PC-3 (cell line): ENCODE data around the gene OR4M1.
"Not testable (repeated sequence)": the region's sequence is repeated elsewhere in the genome, so short reads cannot be mapped to it uniquely, and the experiment has no call there.

Experiments used
- EZH2 ChIP-seq: fragments of 300-600 bp; sonication (generic); IDR thresholded peaks from one replicate; pipeline ENCODE4 v1.6.1; 2017; ENCODE audit warnings: antibody characterized with exemption, mild to moderate bottlenecking, low read length; ENCODE audit not compliant: unreplicated experiment
- EZH2phosphoT487 ChIP-seq: fragments of 300-600 bp; sonication (generic); IDR thresholded peaks from 2 replicates; pipeline ENCODE4 v1.6.1; 2018; ENCODE audit warnings: mild to moderate bottlenecking, antibody characterized with exemption, low read length, borderline replicate concordance
- TF ChIP-seq, protein P1 (sequence below): fragments of 300-600 bp; sonication (generic); conservative IDR thresholded peaks from 2 replicates; pipeline ENCODE4 v1.5.1; 2017; ENCODE audit warnings: antibody characterized with exemption, low read depth, mild to moderate bottlenecking, low read length

DNA sequence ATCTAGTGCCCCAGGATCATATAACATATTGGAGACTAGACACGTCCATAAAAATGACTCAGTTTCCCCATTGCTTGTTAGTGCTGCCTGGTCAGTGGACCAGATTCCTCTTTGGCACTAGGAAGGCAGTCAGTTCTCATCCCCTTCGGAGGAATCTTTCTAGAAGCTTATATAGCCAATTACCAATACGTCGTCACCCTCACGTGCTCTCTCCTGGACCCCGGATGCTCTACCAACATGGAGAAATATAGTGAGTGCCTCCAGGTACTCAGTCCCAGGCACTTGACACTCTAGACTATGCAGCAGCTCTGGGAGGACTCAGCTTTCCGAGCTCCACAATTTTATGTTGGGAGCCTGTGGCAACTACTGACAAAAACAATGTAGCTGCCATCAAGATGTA, 14.8 kb downstream of the OR4M1 start:
- TF ChIP-seq EZH2, EZH2phosphoT487: not testable (repeated sequence)
- TF ChIP-seq, protein P1, sequence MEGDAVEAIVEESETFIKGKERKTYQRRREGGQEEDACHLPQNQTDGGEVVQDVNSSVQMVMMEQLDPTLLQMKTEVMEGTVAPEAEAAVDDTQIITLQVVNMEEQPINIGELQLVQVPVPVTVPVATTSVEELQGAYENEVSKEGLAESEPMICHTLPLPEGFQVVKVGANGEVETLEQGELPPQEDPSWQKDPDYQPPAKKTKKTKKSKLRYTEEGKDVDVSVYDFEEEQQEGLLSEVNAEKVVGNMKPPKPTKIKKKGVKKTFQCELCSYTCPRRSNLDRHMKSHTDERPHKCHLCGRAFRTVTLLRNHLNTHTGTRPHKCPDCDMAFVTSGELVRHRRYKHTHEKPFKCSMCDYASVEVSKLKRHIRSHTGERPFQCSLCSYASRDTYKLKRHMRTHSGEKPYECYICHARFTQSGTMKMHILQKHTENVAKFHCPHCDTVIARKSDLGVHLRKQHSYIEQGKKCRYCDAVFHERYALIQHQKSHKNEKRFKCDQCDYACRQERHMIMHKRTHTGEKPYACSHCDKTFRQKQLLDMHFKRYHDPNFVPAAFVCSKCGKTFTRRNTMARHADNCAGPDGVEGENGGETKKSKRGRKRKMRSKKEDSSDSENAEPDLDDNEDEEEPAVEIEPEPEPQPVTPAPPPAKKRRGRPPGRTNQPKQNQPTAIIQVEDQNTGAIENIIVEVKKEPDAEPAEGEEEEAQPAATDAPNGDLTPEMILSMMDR = not testable (repeated sequence)
